ENCODE data around the gene HBG1. TPM values are rescaled to one million over a fixed set of nuclear protein-coding genes. Genes with fewer than 3 reads are reported as not detected.

HBG1 gene
- total and polyA plus RNA-seq, 2 of the 8 experiments (the other 6 are each of a cell fraction or from before 2014, with no cell fraction given) = 0.26 TPM; not detected in 1

DNA sequence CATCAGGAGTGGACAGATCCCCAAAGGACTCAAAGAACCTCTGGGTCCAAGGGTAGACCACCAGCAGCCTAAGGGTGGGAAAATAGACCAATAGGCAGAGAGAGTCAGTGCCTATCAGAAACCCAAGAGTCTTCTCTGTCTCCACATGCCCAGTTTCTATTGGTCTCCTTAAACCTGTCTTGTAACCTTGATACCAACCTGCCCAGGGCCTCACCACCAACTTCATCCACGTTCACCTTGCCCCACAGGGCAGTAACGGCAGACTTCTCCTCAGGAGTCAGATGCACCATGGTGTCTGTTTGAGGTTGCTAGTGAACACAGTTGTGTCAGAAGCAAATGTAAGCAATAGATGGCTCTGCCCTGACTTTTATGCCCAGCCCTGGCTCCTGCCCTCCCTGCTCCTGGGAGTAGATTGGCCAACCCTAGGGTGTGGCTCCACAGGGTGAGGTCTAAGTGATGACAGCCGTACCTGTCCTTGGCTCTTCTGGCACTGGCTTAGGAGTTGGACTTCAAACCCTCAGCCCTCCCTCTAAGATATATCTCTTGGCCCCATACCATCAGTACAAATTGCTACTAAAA is 22.8 kb downstream of the HBG1 start, which contains the start of gene HBB:
Gene HBB (minus strand): TSS at position 340 of the 579 bp plus-strand sequence. CDS start 50 bp downstream, at position 290.
- CTCF ChIA-PET (ENCODE audit: partially characterized antibody) = no interaction called here
- Histone ChIP-seq H2AK5ac (ENCODE audit: low read depth, low read length) (no peak within 1 kb of the TSS), H4K20me1 (replicated peaks in 1 of 2; ENCODE audit: control insufficient read depth in 1 of 2, insufficient read depth in 2 of 2, low read length in 2 of 2) (no peaks in the 10 kb centered on the region), H3K79me1 (ENCODE audit: low read depth, low read length) (no peaks in the 10 kb centered on the region), H2AFZ (ENCODE audit: low read length) (no peak within 1 kb of the TSS), H3K4me3 (ENCODE audit: extremely low read depth in 1 of 4, insufficient read depth in 2 of 4, low read depth in 3 of 4, low read length in 4 of 4) (no peak within 1 kb of the TSS), H3K4me1 (replicated peaks in 1 of 4; ENCODE audit: control insufficient read depth in 3 of 4, insufficient read depth in 4 of 4, low read length in 3 of 4) (no peaks in the 10 kb centered on the region), H4K91ac (replicated peaks; ENCODE audit: insufficient read length, low read length) (no peak within 1 kb of the TSS), H3K9me3 (ENCODE audit: insufficient read depth in 2 of 2, low read depth in 1 of 2, low read length in 1 of 2) (peaks cover under 1% of the 10 kb centered on the region in 2 experiments; a peak in 1 of 4 replicates), H3K27ac (ENCODE audit: low read depth, low read length) (no peak within 1 kb of the TSS), H2BK20ac (ENCODE audit: low read length) (no peak within 1 kb of the TSS), H3K4ac (replicated peaks; ENCODE audit: insufficient read length, low read depth, low read length) (no peak within 1 kb of the TSS), H3K23me2 (ENCODE audit: low read depth, low read length) (no peaks in the 10 kb centered on the region; the same call in 1 of the 2 replicates), H3K4me2 (ENCODE audit: insufficient read depth in 1 of 2, low read depth in 2 of 2, low read length in 2 of 2) (no peak within 1 kb of the TSS), H4K5ac (ENCODE audit: insufficient read length, low read depth, low read length) (no peak within 1 kb of the TSS), H2BK15ac (ENCODE audit: low read length) (no peak within 1 kb of the TSS), H2BK5ac (ENCODE audit: low read depth, low read length) (no peak within 1 kb of the TSS), H4K8ac (ENCODE audit: extremely low read depth, insufficient read depth, low read length) (no peak within 1 kb of the TSS), H3K23ac (ENCODE audit: insufficient read length) (no peak within 1 kb of the TSS), H3K79me2 (ENCODE audit: control insufficient read depth in 1 of 2, insufficient read depth in 2 of 2, low read length in 2 of 2) (no peaks in the 10 kb centered on the region), H3K9ac (replicated peaks in 1 of 4; ENCODE audit: extremely low read depth in 1 of 4, low read depth in 3 of 4, low read length in 3 of 4) (no peak within 1 kb of the TSS), H3K56ac (replicated peaks; ENCODE audit: insufficient read length, low read depth, low read length) (no peak within 1 kb of the TSS), H3K36me3 (ENCODE audit: control insufficient read depth in 2 of 4, insufficient read depth in 4 of 4, low read length in 3 of 4) (no peaks in the 10 kb centered on the region), H3K18ac (ENCODE audit: extremely low read depth, low read length) (no peak within 1 kb of the TSS), H2BK12ac (ENCODE audit: low read depth, low read length) (no peak within 1 kb of the TSS), H2BK120ac (replicated peaks; ENCODE audit: low read depth, low read length) (no peak within 1 kb of the TSS), H3K14ac (ENCODE audit: insufficient read length) (no peak within 1 kb of the TSS), H3K27me3 (replicated peaks in 1 of 4; ENCODE audit: control insufficient read depth in 3 of 4, extremely low read depth in 1 of 4, insufficient read depth in 3 of 4, low read length in 3 of 4) (no peaks in the 10 kb centered on the region)
- 98% methylated on average over 3 of the region's 3 CpGs; no CpG with 5 or more reads in 1 of the 2 experiments for WGBS, 2 experiments (ENCODE audit: extremely low coverage in 1 of 2, insufficient coverage in 1 of 2, insufficient read length in 1 of 2, insufficient replicate concordance in 2 of 2, low coverage in 1 of 2, low lambda C conversion rate in 2 of 2, missing lambda C conversion rate in 1 of 2)
- DNase-seq (ENCODE audit: low read depth in 1 of 2, low spot score in 2 of 2) = no peak
- POLR2A ChIA-PET (ENCODE audit: partially characterized antibody) = interaction anchor here (0.7 kb wide), 1 partner anchor 454 kb away, joined by 3 read pairs; no protein-coding TSS in a partner anchor
- no peak for FAIRE-seq
- TF ChIP-seq GABPA (IDR thresholded peaks at IDR 0.05; ENCODE audit: borderline replicate concordance, insufficient read depth, low read length) (no peak), SUZ12 (IDR thresholded peaks at IDR 0.05; ENCODE audit: low read length) (no peak), CHD2 (IDR thresholded peaks at IDR 0.05; ENCODE audit: low read length) (no peak), SP4 (IDR thresholded peaks at IDR 0.05; ENCODE audit: low read length) (no peak), CREB1 (IDR thresholded peaks at IDR 0.05) (no peak), BRCA1 (IDR thresholded peaks at IDR 0.05; ENCODE audit: low read depth, low read length) (no peak), RBBP5 (IDR thresholded peaks at IDR 0.05; ENCODE audit: borderline replicate concordance, low read depth, low read length) (no peak), BCL11A (IDR thresholded peaks at IDR 0.05; ENCODE audit: low read depth in 2 of 2, low read length in 2 of 2) (no peak), JUN (IDR thresholded peaks at IDR 0.05; ENCODE audit: low read depth, low read length) (no peak), RXRA (IDR thresholded peaks at IDR 0.05; ENCODE audit: insufficient read depth, low read depth, low read length) (no peak), YY1 (IDR thresholded peaks at IDR 0.05; ENCODE audit: low read depth, low read length) (no peak)
- TF ChIP-seq, protein P1, sequence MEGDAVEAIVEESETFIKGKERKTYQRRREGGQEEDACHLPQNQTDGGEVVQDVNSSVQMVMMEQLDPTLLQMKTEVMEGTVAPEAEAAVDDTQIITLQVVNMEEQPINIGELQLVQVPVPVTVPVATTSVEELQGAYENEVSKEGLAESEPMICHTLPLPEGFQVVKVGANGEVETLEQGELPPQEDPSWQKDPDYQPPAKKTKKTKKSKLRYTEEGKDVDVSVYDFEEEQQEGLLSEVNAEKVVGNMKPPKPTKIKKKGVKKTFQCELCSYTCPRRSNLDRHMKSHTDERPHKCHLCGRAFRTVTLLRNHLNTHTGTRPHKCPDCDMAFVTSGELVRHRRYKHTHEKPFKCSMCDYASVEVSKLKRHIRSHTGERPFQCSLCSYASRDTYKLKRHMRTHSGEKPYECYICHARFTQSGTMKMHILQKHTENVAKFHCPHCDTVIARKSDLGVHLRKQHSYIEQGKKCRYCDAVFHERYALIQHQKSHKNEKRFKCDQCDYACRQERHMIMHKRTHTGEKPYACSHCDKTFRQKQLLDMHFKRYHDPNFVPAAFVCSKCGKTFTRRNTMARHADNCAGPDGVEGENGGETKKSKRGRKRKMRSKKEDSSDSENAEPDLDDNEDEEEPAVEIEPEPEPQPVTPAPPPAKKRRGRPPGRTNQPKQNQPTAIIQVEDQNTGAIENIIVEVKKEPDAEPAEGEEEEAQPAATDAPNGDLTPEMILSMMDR (IDR thresholded peaks at IDR 0.05; ENCODE audit: control extremely low read depth in 1 of 3, insufficient read depth in 1 of 3, low read depth in 1 of 3, low read length in 3 of 3) = no peak

Data from H1 (cell line).